ENCODE data around the gene RNASEH2A. TPM values are rescaled to one million over a fixed set of nuclear protein-coding genes. Genes with fewer than 3 reads are reported as not detected.

RNASEH2A gene
- total RNA-seq, 1 experiment from 2014 or later: 72.9 TPM

DNA sequence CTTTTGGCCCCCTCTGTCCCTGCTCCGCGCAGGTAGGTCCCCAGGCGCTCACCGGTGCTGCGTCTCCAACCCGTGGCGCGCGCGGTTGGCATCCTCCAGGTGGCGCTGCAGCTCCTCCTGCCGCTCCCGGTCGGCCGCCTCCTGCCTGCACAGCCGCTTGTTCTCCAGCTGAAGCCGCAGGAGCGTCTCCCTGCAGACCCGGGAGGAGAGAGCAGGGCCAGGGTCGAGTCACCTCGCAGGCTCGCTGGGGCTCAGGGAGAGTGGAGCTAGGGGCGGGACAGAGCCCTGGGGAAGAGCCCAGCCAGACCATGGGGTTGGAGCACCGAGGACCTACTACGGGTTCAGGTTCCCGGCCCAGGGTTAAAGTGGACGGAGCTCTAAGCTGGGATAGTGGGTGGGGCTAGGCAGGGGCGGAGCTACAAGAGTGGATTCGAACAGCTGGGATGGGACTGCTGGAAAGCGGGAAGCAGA is 40.3 kb upstream of the RNASEH2A start (continued):
- TF ChIP-seq SP1 (CRISPR knock-in tag; conservative IDR thresholded peaks at IDR 0.05) (0 out of 2 replicates have a peak, but pooled peaks have one; percentile 37), NR1H2 (CRISPR knock-in tag; IDR thresholded peaks at IDR 0.05) (no peak)
- TF ChIP-seq, protein P1, sequence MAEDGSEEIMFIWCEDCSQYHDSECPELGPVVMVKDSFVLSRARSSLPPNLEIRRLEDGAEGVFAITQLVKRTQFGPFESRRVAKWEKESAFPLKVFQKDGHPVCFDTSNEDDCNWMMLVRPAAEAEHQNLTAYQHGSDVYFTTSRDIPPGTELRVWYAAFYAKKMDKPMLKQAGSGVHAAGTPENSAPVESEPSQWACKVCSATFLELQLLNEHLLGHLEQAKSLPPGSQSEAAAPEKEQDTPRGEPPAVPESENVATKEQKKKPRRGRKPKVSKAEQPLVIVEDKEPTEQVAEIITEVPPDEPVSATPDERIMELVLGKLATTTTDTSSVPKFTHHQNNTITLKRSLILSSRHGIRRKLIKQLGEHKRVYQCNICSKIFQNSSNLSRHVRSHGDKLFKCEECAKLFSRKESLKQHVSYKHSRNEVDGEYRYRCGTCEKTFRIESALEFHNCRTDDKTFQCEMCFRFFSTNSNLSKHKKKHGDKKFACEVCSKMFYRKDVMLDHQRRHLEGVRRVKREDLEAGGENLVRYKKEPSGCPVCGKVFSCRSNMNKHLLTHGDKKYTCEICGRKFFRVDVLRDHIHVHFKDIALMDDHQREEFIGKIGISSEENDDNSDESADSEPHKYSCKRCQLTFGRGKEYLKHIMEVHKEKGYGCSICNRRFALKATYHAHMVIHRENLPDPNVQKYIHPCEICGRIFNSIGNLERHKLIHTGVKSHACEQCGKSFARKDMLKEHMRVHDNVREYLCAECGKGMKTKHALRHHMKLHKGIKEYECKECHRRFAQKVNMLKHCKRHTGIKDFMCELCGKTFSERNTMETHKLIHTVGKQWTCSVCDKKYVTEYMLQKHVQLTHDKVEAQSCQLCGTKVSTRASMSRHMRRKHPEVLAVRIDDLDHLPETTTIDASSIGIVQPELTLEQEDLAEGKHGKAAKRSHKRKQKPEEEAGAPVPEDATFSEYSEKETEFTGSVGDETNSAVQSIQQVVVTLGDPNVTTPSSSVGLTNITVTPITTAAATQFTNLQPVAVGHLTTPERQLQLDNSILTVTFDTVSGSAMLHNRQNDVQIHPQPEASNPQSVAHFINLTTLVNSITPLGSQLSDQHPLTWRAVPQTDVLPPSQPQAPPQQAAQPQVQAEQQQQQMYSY (CRISPR knock-in tag; IDR thresholded peaks at IDR 0.05): peak; percentile 42; the same call in 1 of the 2 replicates
- TF ChIP-seq, protein P2, sequence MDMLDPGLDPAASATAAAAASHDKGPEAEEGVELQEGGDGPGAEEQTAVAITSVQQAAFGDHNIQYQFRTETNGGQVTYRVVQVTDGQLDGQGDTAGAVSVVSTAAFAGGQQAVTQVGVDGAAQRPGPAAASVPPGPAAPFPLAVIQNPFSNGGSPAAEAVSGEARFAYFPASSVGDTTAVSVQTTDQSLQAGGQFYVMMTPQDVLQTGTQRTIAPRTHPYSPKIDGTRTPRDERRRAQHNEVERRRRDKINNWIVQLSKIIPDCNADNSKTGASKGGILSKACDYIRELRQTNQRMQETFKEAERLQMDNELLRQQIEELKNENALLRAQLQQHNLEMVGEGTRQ (CRISPR knock-in tag; IDR thresholded peaks at IDR 0.05): 0 out of 2 replicates have a peak, but pooled peaks have one; percentile 20

DNA sequence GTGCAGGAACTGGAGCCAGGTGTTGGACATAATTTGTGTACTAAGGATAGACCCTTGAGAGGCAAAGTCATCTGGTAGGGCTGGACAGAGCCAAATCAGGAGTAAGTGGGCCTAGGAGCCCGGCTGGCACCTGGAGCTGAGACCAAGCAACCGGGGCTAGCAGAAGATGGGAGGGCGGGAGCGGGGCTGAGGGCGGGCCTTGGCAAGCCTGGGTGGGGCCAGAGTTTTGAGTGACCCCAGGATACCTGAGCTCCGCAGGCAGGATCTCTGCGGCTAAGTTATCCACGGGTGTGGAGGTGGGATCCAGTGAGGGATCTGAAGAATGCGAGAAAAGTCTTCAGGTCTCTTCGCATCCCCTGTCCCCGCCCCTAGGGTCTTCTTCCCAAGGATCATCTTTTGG is 39.2 kb upstream of the RNASEH2A start:
- no peak for DNase-seq (ENCODE audit: low spot score)
- Mint-ChIP-seq H3K27me3 (ENCODE audit: low read depth) (no peaks in the 10 kb centered on the region; the same call in 1 of the 2 replicates), H3K36me3 (peaks cover 31% of the 10 kb centered on the region), H3K9me3 (no peaks in the 10 kb centered on the region), H3K4me3 (no peak overlapping the region), H3K4me1 (peaks cover 16% of the 10 kb centered on the region), H3K27ac (no peak overlapping the region)
- TF ChIP-seq, protein P3, sequence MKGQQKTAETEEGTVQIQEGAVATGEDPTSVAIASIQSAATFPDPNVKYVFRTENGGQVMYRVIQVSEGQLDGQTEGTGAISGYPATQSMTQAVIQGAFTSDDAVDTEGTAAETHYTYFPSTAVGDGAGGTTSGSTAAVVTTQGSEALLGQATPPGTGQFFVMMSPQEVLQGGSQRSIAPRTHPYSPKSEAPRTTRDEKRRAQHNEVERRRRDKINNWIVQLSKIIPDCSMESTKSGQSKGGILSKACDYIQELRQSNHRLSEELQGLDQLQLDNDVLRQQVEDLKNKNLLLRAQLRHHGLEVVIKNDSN (CRISPR knock-in tag; IDR thresholded peaks at IDR 0.05): no peak
- TF ChIP-seq, protein P4, sequence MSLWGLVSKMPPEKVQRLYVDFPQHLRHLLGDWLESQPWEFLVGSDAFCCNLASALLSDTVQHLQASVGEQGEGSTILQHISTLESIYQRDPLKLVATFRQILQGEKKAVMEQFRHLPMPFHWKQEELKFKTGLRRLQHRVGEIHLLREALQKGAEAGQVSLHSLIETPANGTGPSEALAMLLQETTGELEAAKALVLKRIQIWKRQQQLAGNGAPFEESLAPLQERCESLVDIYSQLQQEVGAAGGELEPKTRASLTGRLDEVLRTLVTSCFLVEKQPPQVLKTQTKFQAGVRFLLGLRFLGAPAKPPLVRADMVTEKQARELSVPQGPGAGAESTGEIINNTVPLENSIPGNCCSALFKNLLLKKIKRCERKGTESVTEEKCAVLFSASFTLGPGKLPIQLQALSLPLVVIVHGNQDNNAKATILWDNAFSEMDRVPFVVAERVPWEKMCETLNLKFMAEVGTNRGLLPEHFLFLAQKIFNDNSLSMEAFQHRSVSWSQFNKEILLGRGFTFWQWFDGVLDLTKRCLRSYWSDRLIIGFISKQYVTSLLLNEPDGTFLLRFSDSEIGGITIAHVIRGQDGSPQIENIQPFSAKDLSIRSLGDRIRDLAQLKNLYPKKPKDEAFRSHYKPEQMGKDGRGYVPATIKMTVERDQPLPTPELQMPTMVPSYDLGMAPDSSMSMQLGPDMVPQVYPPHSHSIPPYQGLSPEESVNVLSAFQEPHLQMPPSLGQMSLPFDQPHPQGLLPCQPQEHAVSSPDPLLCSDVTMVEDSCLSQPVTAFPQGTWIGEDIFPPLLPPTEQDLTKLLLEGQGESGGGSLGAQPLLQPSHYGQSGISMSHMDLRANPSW (CRISPR knock-in tag; conservative IDR thresholded peaks at IDR 0.05; ENCODE audit: low read depth): no peak
- TF ChIP-seq CREM (CRISPR knock-in tag; IDR thresholded peaks at IDR 0.05) (no peak), SMAD4 (CRISPR knock-in tag; IDR thresholded peaks at IDR 0.05) (no peak), ZNF219 (CRISPR knock-in tag; IDR thresholded peaks at IDR 0.05; ENCODE audit: borderline replicate concordance) (no peak), MYBL2 (CRISPR knock-in tag; IDR thresholded peaks at IDR 0.05) (no peak), SMAD3 (CRISPR knock-in tag; IDR thresholded peaks at IDR 0.05; ENCODE audit: borderline replicate concordance) (no peak)
- TF ChIP-seq, protein P5, sequence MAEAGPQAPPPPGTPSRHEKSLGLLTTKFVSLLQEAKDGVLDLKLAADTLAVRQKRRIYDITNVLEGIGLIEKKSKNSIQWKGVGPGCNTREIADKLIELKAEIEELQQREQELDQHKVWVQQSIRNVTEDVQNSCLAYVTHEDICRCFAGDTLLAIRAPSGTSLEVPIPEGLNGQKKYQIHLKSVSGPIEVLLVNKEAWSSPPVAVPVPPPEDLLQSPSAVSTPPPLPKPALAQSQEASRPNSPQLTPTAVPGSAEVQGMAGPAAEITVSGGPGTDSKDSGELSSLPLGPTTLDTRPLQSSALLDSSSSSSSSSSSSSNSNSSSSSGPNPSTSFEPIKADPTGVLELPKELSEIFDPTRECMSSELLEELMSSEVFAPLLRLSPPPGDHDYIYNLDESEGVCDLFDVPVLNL (CRISPR knock-in tag; IDR thresholded peaks at IDR 0.05; ENCODE audit: borderline replicate concordance, low read depth): no peak
- ATAC-seq: no peak
- POLR2A ChIA-PET: interaction anchor here (1.4 to 2.2 kb wide), 3 partner anchors 9 to 106 kb away, joined by 4 to 12 read pairs (median 10); no protein-coding TSS in a partner anchor
- CTCF ChIA-PET: interaction anchor here (0.7 to 11.1 kb wide), 13 partner anchors 9 to 106 kb away, joined by 3 to 341 read pairs (median 10); partner anchors contain the start of genes FBXW9, GET3, HOOK2 and JUNB

DNA sequence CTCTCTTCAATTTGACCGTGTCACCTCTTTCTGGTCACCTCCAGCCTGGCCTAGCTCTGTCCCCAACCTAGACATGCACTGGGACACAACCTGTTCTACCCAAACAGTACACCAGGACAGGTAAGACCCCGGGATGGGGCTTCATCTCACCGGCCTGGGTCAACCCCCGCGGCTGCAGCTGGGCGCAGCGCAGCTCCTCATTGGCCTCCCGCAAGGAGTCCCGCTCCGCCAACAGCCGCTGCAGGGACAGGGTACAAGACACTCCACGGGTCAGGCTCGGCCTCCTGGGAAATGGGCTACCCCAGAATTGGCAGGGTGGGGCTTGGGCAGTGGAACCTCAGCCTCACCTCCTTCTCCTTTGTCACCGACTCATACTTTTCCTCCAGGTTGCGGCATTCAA is 38.7 kb upstream of the RNASEH2A start:
- Mint-ChIP-seq H3K36me3 (peaks cover 26% of the 10 kb centered on the region), H3K27ac (no peak overlapping the region; the same call in 1 of the 2 replicates)
- DNase-seq (ENCODE audit: low spot score): no peak

More for the DNA sequence above, 38.7 kb upstream of the RNASEH2A start:
- Mint-ChIP-seq H3K9me3 (no peaks in the 10 kb centered on the region), H3K4me3 (no peak overlapping the region), H3K4me1 (peaks cover 17% of the 10 kb centered on the region), H3K27me3 (ENCODE audit: low read depth) (no peaks in the 10 kb centered on the region; the same call in 1 of the 2 replicates)
- ChIA-PET POLR2A (interaction anchor here (1.4 to 2.2 kb wide), 2 partner anchors 25 to 105 kb away, joined by 4 to 10 read pairs; no protein-coding TSS in a partner anchor), CTCF (interaction anchor here (0.7 to 11.1 kb wide), 6 partner anchors 9 to 80 kb away, joined by 3 to 341 read pairs (median 48); partner anchors contain the start of genes GET3, HOOK2, JUNB and PRDX2)
- no peak for ATAC-seq
- 0 out of 2 replicates have a peak, but pooled peaks have one; percentile 20 for TF ChIP-seq NR2C2 (CRISPR knock-in tag; IDR thresholded peaks at IDR 0.05)
- TF ChIP-seq, protein P6, sequence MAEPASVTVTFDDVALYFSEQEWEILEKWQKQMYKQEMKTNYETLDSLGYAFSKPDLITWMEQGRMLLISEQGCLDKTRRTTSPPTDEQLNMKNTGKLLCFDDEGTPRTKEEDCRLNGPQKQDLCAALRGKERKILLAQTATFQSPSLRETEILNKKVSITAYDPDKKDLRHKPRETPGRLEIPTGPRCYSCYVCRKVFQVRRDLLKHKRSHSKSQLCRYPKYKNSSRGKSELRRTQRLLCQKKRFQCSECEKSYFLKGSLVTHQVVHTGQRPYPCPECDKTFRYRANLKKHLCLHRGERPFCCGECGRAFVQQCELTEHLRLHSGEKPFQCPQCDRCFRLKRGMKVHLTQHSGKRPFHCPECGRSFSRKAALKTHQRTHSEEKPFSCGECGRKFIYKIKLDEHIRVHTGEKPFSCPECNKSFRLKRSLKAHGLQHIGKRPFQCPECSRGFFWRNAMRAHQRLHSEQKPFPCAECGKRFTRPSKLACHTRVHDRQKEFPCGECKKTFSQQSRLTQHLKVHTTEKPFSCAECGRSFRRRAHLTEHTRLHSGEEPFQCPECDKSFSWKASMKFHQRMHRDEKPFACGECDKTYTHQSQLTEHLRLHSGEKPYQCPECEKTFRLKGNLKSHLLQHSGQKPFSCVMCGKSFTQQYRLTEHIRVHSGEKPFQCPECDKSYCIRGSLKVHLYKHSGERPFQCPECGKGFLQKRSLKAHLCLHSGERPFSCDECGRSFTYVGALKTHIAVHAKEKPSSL (CRISPR knock-in tag; conservative IDR thresholded peaks at IDR 0.05): no peak
